NB4 (cell line): ENCODE measurements around the gene PACC1.

Experiments used
- POLR2A ChIP-seq: IDR thresholded peaks from 2 replicates; pipeline ENCODE4 v1.6.1; 2011; ENCODE audit warnings: mild to moderate bottlenecking; ENCODE audit not compliant: insufficient read length; ENCODE audit errors: extremely low read depth
- TF ChIP-seq, protein P1 (sequence below): IDR thresholded peaks from 2 replicates; pipeline ENCODE4 v1.6.1; 2011; ENCODE audit warnings: low read depth, low read length

GRCh38 chr1:212460376-212460775, 45.7 kb upstream of the PACC1 start:
- no peak for TF ChIP-seq POLR2A
- TF ChIP-seq, protein P1, sequence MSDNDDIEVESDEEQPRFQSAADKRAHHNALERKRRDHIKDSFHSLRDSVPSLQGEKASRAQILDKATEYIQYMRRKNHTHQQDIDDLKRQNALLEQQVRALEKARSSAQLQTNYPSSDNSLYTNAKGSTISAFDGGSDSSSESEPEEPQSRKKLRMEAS, result no peak
